HL-60/S4 (cell line): ENCODE measurements around the gene OR13C3.
"Not testable (repeated sequence)": the region's sequence is repeated elsewhere in the genome, so short reads cannot be mapped to it uniquely, and the experiment has no call there.

Source experiments
- in situ Hi-C: fragments of 300-500 bp; cut with MboI; formaldehyde crosslinking; loops from 2 replicates; pipeline ENCODE4 v1.14.3; 2022; ENCODE audit warnings: low sequenced_read_pairs

The OR13C3 gene

DNA sequence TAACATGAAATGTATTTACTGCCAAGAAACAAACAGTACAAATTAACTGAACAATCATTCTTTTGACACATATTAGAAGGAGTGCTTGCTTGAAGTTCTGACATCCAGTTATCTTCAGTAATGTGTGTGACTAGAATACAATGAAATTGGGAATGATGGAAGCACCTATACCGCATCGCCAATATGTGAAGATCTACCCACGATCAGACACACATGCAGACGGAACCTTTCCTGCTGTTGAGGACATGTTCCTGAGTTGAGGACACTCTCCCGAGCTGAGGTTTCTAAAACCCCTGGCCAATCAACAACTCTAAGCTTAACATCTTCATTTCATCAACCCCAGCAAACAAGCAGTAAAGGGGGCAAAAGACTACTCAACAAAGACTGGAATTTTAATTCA, at the start of gene OR13C3:
OR13C3 (minus strand) TSS at position 101 of the 400 bp plus-strand sequence. CDS start 133 bp downstream, outside the sequence.
- in situ Hi-C loops: no loop called here

DNA sequence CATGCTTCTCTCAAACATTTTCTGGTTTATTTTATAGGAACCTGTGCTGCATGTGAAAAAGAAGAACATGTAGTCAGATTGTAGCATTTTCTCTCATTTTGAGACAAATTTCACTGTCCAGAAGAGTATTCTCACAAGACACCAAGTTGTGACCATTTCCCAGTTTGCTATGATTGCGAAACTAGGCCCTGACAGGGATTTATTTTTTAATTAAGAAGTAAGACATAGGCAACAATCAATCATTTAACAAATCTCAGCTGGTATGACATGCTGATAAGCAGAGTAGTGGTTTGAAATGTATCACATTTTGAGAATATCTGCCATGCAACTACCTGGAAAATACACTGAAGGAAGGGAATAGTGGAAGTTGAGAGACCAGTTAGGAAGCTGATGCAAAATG, 43.9 kb upstream of the OR13C3 start:
- in situ Hi-C loops: no loop called here

DNA sequence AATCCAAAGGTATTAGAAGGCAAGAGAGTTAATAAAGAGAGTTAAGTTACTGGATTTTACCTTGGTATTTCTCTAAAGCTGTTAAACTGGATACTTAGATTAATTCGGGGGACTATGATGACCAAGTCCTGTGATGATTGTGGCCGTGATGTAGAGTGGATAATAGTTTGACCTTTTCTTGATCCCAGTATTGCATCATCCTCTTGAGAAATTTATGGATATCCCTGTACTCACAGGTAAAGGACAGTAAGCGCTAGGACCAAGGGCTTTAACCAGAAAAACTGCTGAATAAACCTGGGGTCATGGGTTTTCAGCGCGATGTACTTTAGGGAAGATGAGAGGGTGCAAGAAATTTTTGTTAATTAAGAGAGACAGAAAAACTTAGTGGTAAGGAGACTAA, 40.6 kb upstream of the OR13C3 start:
- in situ Hi-C loops: no loop called here

DNA sequence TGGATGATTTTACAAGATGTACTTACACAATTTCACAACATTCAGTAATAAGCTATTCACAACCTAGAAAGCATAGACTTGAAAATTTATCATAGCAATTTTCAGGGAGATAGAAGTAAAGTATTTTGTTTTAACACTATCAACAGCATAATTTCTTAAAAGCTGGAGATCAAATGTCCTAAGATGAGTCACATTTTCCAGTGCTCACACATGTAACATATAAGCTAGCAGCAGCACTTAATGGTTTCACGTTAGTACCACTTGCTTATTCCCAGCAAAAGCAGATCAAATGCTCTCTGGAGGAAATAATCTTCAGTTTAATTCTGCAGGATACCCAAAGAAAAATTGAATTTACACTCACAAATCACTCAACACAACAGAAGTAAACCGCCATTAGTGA, 38.8 kb upstream of the OR13C3 start:
- in situ Hi-C loops: no loop called here

DNA sequence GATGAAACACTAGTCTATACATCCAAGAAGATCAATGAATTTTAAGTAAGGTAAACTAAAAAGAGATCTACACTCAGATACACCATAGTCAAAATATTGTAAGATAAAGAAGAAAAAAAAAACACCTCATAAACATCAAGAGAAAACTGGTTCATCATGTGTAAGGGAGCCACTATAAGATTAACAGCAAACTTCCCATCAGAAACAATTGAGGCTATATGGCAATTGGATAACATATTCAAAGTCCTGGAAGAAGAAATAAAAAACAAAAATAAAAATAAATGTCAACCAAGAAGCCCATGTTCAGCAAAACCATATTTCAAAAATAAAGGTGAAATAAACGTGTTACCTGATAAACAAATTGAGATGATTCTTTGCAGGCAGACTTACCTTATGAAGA, 36.0 kb upstream of the OR13C3 start:
- in situ Hi-C loops: no loop called here

DNA sequence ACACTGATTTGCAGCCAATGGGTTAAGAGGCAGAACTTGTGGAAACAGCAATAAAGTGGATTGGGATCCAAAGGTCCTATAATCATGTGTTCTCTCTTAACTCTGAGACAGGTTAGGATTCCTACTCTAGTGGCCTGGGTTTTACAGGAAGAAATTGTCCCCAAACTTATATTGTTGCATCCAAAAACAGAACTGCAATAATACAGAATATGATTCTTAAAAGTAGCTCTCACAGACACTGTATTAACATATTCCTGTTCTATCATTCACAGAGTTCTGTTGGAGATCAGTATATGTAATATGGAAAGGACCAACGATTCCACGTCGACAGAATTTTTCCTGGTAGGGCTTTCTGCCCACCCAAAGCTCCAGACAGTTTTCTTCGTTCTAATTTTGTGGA, 32.2 kb upstream of the OR13C3 start, which contains the start of gene OR13C8:
OR13C8 (plus strand) TSS at position 301 of the 400 bp plus-strand sequence; CDS start at position 301, 0 bp downstream.
- in situ Hi-C loops: no loop called here

DNA sequence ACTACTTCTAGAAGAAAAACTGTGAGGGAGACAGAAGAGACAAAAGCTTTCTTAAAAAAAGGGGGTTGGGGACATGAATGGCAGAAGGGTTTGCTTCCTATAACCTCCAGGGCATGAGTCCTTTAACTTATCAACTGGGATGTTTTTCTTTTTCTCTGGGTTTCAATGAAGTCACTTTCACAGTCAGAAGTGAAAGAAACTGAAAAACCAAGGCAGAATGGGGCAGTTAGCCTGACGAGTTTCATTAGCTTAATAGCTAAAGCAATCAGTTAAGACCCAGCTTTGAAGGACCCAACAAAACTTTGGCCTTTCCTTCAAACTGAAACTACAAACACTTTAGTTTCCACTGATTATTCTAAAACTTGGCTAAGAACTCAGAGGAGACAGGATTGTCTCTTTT, 27.7 kb upstream of the OR13C3 start:
- in situ Hi-C loops: no loop called here

DNA sequence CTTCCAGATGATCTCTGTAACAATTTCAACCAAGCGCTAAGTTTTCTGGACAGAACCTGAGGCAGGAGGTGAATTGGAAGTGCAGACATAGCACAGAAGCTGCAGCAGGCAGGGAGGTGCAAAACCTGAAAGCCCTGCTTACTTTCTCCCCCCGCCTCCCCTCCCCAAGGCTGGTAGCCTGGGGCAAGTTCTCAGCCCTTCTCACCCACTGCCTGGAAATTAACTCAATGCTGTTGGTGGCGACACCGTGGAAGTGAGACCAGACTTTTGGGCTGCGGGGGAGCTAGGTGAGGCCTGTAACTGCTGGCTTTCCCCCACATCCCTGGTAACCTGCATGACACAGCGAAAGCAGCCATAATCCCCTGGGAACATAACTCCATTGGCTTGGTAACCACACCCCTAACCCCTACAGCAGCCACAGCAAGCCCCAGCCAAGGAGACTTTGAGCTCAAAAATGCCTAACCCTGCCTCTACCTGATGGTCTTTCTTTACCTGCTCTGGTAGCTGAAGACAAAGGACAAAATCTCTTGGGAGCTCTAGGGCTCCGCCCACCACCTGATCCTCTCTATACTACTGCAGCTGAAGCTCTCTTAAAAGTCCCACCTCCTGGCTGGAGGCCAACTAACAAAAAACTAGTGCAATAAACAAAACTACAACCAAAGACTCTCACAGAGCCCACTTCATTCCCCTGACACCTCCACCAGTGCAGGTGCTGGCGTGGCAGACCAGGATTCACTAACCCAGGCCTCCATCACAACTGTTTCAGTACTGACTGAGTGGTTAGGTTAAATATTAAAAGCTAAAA, 20.4 kb upstream of the OR13C3 start:
- in situ Hi-C loops: no loop called here

DNA sequence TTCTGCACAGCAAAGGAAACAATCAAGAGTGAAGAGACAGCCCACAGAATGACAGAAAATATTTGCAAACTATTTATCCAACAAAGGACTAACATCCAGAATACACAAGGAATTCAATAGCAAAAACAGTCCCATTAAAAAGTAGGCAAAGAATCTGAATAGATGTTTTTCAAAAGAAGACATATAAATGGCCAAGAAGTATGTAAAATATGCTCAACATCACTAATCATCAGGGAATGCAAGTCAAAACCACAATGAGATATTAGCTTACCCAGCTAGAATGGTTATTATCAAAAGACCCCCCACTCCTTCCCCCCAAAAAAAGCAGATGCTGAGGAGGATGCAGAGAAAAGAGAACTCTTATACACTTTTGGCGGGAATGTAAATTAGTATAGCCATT, 18.9 kb upstream of the OR13C3 start:
- in situ Hi-C loops: no loop called here

DNA sequence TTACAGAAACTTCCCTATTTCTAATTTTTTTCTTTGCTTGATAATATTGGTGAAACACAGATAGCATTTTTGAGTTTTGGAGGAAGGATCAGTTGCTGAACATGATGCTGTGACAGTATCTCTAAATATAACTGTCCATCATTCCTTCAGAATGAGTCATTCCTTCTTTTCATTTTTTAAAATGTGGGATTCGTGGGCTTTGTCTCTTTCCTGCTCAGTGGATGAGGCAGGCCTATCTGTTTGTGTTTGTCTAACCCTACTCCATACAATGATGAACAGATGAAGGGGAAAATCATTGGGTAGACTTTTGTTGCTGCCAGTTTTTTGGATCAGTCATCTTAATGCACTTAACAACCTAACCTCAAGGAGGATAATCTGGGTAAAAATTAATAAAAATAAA, 16.6 kb upstream of the OR13C3 start:
- in situ Hi-C loops: no loop called here

DNA sequence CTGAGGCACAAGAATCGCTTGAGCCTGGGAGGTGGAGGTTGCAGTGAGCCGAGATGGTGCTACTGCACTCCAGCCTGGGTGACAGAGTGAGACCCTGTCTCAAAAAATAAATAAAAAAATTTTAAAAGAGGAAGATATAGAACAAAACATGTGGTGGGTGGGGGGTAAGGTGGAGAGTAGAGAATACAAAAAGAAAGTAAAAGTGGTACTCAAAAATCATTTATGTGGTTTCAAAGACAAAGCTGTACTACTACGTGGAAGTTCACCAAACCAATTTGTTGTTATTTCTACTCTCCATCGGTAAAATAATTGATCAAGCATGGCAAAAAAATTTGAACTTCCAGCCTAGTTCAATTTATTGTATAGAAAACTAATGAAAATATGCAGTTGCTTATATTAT, 8.0 kb upstream of the OR13C3 start:
- in situ Hi-C loops: no loop called here

DNA sequence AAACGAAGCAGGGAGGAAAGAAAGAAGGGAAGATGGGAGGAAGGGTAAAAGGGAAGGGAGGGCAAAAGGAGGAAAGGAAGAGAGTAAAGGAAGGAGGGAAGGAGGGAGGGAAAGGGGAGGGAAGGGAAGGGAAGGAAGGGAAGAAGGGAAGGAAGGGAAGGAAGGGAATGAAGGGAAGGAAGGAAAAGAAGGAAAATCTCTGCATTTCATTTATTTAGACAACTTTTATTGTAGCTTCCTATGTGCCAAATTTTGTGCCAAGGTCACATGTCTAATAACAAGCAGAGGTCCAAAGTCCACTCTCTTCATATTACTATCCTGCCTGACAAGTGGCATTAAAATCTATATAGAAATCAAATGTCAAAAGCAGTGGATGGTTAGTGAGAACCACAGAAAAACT, 2.6 kb upstream of the OR13C3 start:
- in situ Hi-C loops: no loop called here

DNA sequence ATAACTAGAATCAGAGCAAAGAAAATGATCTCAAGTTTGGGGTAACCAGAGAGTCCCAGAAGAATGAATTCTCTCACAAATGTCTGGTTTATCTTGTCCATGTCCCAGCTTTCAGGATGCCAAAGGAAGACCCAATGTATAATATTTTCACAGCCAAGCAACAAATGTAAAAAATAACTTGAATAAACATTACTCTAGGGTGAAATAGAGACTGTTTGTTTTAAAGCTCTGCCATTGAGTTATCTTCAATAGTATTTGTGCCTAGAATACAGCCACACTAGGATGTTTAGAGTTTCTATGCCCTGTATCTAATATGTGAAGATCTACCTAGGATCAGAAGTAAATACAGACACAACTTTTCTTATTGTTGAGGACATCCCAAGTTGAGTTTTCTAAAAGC, 9.5 kb downstream of the OR13C3 start, which contains the start of gene OR13C4:
OR13C4 (minus strand) TSS at position 101 of the 400 bp plus-strand sequence; CDS start at position 101, 0 bp downstream.
- in situ Hi-C loops: no loop called here

DNA sequence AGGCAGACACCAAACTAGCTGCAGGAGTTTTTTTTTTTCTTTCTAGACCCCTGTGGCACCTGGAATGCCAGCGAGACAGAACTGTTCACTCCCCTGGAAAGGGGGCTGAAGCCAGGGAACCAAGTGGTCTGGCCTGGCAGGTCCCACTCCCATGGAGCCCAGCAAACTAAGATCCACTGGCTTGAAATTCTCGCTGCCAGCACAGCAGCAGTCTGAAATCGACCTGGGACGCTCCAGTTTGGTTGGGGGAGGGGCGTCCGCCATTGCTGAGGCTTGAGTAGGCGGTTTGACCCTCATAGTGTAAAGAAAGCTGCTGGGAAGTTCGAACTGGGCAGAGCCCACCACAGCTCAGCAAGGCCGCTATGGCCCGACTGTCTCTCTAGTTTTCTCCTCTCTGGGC, 16.4 kb downstream of the OR13C3 start:
- in situ Hi-C loops: not testable (repeated sequence)

DNA sequence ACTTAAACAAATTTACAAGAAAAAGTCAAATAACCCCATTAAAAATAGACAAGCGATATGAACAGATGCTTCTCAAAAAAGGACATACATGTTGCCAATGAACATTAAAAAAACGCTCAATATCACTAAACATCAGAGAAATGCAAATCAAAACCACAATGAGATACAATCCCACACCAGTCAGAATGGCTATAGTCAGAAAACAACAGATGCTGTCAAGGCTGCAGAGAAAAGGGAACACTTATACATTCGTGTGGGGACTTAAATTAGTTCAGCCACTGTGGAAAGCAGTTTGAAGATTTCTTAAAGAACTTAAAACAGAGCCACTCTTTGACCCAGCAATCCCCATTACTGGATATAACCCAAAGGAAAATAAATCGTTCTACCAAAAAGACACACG, 21.8 kb downstream of the OR13C3 start:
- in situ Hi-C loops: no loop called here

DNA sequence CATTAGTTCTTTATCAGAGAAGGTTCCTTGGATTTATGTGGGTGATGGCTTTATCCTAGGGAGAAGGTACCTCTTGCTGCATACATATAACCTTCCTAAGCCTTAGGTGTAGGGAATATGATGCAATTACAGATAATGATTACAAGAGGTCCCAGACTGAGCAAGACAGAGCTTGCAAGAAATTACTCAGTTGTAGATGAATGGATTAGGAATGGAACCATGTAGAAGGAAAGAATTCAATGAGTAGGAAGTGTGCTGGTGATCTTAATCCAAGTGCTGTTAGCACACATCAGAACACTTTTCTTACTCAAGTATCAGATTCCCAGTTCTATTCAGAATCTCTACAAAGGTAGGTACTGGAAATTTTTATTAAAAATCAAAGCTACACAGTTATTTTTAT, 30.1 kb downstream of the OR13C3 start:
- in situ Hi-C loops: no loop called here

DNA sequence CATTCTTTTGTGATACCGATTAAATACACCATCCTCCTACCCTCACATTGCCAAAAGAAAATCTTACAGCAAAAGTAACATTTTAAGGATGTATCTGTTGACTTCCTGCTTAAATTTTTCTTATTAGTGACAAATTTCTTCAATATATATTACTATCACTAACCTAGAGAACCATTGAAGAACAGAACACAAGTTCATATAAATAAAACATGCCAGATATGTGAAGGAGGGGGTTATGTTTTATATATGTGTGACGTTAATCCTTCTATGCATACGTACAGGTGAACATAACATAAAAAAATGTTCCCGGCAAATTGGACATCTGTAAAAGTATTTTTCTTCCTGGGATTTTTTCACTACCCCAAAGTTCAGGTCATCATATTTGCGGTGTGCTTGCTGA, 32.7 kb downstream of the OR13C3 start, which contains the start of gene OR13F1:
OR13F1 (plus strand) TSS at position 301 of the 400 bp plus-strand sequence; CDS start at position 301, 0 bp downstream.
- in situ Hi-C loops: no loop called here

DNA sequence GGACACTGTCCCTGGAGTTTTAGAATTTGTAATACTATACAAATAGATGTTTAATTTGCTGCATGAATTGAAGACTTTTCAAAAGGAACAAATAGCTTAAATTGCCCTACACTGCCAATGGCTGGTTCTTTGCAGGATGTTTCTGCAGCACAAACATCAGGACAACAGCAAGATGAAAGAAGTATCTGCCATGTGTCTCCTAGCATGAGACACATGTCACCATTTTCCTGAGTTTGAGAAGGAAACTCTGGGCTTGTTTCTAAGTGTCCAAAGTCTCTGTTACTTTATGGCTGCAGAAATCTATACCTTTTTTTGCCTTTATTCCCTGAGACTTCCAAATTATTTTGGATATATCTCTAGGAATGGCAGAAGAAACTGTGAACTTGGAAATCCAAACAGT, 33.2 kb downstream of the OR13C3 start:
- in situ Hi-C loops: no loop called here

DNA sequence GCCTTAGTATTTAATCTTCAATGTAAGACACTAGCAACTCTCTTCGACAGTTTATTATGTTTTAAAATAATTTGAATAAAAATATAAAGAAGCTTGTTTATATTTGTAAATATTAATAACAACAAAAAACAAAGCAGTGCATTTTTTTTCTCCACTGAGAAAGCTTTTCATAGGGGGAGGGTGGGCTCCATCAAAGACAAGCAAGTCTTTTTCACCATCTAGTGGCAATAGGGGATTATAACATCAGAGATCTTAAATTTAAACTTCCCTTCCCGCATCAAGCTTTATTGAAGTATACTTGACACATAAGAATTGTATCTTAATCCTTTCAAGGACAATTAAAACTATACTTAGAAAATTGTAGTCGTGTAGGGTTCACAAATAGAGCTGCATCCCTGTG, 41.8 kb downstream of the OR13C3 start:
- in situ Hi-C loops: no loop called here
